GM21723 (cell line): ENCODE data around the gene LDLRAD3.

Experiments used
- ATAC-seq: cut with Tn5 transposase; IDR thresholded peaks from one replicate; pipeline ENCODE4 v1.9.1; 2021; ENCODE audit warnings: mild to moderate bottlenecking, moderate library complexity; ENCODE audit not compliant: unreplicated experiment

Gene LDLRAD3

DNA sequence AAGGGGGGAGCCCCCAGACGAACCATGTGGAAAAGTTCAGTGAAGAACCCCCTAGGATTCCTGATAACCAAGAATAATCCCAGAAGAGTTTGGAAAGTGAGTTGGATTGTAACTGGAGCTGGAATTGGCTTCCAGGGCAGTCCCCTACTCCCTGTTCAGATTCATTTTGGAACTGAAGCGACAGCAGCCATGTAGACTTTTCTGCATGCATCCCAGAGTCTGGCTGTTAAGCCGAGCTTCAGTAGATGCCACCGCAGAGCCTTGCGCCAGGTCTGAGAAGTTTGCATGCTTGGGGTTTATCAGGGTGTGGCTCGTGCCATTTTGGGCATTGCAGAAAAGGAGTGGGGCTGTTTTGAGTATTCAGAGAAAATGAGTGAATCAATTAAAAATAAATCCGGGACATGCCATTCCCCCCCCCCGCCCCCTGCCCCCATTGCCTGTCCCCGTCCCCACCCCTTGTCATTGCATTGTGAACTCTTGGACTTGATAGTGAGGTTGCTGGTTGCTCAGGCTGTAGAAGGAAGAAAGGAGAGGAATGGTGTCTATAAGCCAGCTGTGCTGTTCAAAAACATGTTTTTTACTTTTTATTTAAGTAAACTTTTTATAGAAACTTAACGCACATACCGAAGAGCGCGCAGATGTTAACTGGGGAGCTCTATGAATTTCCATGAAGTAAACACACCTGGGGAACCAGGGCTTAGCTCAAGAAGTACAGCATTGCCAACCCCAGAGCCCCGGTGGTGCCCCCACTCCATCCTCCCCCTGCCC lies 71.2 kb downstream of the LDLRAD3 start:
- no peak for ATAC-seq

DNA sequence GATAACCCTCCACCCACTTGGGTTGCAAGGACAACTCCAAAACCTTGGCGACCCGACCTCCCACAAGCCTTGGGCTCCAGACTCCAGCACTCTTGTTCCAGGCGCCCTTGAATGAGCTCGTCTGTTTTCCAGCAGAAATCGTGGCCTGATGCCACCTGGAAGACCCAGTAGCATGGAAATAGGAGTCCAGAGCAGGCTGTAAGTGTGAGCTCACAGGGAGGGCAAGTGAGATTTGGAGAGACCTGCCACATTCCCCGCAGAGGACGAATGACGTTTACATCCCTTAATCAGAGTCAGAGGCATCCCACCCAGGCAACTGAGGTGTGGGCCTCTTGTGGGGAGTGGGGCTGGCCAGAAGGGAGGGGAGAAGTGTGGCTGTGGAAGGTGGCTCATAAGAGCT lies 71.9 kb downstream of the LDLRAD3 start:
- no peak for ATAC-seq

GRCh38 chr11:36016263-36016662 lies 72.4 kb downstream of the LDLRAD3 start:
- no peak for ATAC-seq

GRCh38 chr11:36016709-36017108 lies 72.8 kb downstream of the LDLRAD3 start:
- ATAC-seq = no peak

DNA sequence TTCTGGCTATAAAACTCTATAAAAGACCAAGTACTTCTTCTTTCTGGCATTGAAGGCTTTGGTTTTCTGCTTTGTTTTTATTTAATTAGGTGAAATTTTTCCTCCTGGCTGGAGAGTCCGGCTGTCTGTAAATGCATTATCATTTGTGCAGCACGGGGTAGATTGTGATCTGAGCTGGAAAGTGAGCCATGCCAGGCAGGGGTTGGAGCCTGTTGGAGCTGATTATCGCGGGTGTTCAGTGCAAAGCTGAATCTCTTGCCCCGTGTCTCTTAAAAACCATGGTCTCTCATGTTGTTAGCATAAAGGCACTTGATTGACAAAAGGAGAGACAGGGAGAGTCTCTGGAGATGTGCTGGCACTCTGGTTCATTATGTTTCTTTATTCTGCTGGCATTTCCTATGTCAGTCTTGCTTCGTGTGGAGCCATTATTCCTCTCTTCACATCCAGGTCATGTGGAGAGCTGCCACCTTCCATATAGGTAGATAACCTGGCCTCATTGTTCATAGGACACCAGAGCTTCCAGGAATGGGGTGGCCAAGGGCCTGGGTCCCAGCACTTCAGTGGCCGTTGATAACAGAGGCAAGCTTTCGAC lies 75.2 kb downstream of the LDLRAD3 start:
- no peak for ATAC-seq

DNA sequence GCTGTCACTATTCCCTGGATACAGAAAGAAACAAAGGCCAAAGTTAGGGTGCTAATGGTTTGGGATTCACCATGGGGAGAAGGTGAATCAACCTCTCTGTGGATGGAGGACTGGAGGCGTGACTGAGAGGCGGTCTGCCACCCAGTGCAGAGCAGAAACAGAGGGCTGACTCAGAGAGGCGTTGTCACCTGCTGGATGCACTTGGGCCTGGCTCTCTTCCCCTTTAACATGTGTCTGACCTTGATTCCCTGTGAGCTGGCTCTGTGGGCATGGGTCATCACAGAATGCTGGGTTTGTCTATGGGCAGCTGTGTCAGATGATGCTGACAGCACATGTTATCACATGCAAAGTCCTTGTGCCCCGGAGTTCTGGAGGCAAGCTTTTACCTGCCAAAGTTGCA lies 75.9 kb downstream of the LDLRAD3 start:
- ATAC-seq = no peak

DNA sequence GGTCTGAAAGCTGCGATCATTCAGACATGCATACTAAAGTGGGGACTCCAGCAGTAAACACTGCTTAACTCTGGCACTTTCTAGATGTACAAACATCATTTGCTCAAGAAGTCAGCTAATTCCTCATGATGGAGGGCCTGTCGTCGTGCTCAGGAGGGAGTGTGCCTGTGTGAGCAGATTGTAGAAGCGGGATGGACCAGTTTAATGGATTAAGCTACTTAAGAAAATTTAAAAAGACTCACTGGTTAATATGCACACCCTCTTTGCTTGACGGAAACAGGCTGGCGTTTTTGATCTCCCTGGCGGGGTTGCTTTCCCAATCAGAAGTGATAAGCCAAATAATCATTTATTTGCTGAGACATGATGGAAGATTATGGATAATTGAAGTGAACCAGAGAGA lies 79.0 kb downstream of the LDLRAD3 start:
- no peak for ATAC-seq

GRCh38 chr11:36023922-36024321 lies 80.1 kb downstream of the LDLRAD3 start:
- ATAC-seq = no peak

DNA sequence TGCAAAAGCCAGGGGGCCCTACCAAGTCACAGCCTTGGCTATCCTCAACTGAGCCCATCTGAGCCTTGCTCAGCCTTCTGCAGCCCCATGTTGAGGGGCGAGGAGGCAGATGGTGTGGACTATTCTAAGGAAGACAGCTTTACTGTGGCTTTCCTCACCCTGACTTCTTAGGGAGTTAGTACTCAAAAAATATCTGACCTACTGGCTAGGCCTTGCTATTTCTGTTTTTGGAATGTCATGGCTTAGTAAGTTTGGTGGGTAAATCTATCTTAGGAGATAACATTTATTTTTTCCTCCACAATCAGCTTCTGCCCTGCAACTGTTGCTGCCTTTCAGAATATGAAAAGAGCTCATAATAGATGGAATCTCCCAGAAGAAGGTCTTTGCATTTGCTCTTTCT lies 80.9 kb downstream of the LDLRAD3 start:
- ATAC-seq = no peak

GRCh38 chr11:36026315-36026968 lies 82.6 kb downstream of the LDLRAD3 start:
- ATAC-seq = no peak

DNA sequence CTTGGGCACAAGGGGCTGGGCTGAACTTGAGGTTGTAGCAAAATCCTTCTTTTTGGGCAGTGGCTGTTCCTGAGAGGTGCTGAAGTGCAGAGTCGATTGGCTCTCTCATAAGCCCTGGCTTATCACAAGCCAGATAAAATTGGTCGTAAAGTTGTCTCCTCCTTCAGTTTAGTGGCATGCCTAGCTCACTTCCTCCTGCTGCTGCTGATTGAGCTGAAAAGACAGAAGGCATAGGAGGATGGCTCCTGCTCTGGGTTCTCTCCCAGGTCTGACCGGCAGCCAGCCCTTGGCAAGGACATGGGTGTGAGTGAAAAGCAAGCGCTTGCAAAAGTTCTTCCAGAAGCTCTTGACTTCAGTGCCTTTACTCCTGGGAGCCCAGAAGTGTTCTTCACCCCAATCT lies 83.9 kb downstream of the LDLRAD3 start:
- ATAC-seq = no peak

DNA sequence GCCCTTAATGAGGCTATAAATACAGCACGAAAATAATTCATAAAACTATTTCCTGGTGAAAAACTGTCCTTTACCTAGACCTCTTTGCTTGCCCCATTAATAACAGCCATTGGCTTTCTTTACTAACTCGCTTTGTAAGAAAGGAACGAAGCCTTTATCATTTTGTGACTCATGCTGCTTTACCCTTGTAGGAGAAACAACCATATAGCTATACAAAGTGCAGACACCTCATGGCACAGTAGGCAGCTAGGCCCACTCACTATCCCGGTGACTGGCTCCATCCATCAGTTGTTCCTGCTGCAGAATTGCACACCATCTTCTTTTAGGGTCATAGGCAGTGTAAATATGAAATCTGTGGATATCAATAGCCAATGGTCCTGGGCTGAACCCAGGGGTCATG lies 85.8 kb downstream of the LDLRAD3 start:
- no peak for ATAC-seq

GRCh38 chr11:36030731-36031281 lies 86.9 kb downstream of the LDLRAD3 start:
- ATAC-seq = no peak

- ATAC-seq = no peak
Observed at GRCh38 chr11:36033082-36033751, 89.4 kb downstream of the LDLRAD3 start.

DNA sequence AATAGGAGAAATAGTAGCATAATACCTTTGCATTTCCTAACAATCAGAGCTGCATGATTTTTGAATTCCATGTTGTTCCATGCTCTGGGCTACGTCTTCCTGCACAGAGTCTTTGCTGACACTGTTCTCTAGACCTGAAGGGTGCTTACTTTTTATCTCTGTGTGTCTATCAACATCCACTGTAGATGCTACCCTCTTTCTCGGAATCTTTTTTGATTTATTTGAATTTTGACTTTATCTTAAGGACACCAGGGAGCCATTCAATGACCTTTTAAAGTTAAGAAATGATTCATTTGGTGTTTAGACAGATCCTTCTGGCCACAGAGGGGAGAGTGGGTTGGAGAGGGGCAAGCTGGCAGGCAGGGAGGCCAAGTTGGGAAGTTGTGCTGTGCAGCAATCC lies 90.1 kb downstream of the LDLRAD3 start:
- no peak for ATAC-seq

- ATAC-seq = no peak
Observed at GRCh38 chr11:36034551-36035331, 90.9 kb downstream of the LDLRAD3 start.

DNA sequence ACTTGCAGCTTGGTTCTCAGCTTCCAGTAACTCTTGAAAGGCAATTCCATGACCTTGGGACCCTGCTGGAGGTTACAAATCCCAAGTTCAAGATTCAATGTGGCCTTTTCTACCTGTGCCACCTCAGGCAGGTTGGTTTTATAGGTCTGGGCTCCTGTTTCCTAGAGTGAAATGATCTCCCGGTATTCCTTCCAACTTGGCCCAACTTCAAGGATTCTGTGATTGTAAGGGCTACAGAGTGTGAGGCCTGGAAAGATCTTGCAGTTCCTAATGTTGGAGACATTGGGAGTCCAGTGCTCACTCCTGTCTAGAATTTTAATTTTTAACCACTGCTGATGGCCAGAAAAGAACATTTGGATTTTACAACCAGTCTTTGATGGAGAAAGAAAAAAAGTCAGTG lies 91.6 kb downstream of the LDLRAD3 start:
- ATAC-seq = no peak

- ATAC-seq = no peak
Observed at GRCh38 chr11:36035999-36036398, 92.1 kb downstream of the LDLRAD3 start.

GRCh38 chr11:36037031-36037430 lies 93.2 kb downstream of the LDLRAD3 start:
- ATAC-seq = no peak

DNA sequence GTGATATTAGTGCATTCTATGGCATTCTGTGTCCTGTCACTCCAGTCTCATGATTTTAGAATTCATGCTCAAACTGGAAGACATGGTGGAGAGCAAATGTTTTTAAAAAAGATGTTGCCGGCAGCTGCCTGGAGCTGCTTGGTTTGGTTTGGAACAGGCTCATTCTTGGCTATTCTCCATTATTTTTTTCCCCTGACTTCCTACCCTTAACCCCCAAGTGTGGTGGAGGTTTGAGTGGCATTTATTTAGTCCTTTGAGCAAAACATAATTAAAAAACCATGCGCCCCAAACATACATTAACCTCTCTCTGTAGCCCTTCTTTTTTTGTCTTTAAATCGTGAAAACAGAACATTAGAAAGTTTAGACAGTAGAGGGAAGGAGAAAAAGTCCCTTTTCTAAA lies 94.7 kb downstream of the LDLRAD3 start:
- ATAC-seq = no peak

GRCh38 chr11:36039471-36039870 lies 95.6 kb downstream of the LDLRAD3 start:
- ATAC-seq = no peak
